A673 (cell line): Measurements from ENCODE around the gene FRMPD4.

Experiments
- EZH2 ChIP-seq: fragments of 200-600 bp; sonication (generic); IDR thresholded peaks from 2 replicates; pipeline ENCODE4 v1.6.1; 2017; ENCODE audit warnings: borderline replicate concordance, low read depth, mild to moderate bottlenecking, mixed read lengths, antibody characterized with exemption, low read length; ENCODE audit not compliant: poor library complexity, severe bottlenecking
- TF ChIP-seq, protein P1 (sequence below): fragments of 300-800, 200-600 bp; sonication (generic); conservative IDR thresholded peaks from 2 replicates; pipeline ENCODE4 v1.5.1; 2017; ENCODE audit warnings: low read depth, mild to moderate bottlenecking, antibody characterized with exemption, low read length, moderate library complexity, mixed read lengths

DNA sequence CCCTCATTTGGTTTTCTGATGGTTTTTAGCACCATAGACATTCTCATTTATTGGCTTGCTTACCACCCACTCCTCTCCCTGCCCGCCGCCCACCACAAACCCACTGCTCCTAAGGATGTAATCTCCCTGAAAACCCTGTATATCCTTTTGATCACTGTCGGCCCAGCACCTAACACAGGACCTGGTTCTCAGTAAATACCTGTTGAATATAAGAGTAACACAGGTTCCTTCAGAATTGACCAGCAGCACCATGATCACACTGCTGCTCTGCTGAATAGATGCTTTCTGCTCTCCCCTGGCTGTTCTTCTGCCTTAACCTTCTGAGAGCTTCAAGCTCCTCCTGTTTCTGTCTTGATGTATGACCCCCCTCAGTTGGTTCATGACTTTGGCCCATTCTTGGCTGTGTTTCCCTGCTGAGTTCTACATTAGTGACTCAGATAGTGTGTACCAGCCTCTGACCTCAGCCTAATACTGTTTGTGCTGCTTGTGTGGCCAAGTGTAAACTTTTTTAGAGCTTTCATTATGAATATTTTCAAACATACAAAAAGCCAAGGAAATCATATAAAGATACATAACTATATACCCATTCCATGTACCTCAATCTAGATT is 265.3 kb downstream of the FRMPD4 start:
- TF ChIP-seq, protein P1, sequence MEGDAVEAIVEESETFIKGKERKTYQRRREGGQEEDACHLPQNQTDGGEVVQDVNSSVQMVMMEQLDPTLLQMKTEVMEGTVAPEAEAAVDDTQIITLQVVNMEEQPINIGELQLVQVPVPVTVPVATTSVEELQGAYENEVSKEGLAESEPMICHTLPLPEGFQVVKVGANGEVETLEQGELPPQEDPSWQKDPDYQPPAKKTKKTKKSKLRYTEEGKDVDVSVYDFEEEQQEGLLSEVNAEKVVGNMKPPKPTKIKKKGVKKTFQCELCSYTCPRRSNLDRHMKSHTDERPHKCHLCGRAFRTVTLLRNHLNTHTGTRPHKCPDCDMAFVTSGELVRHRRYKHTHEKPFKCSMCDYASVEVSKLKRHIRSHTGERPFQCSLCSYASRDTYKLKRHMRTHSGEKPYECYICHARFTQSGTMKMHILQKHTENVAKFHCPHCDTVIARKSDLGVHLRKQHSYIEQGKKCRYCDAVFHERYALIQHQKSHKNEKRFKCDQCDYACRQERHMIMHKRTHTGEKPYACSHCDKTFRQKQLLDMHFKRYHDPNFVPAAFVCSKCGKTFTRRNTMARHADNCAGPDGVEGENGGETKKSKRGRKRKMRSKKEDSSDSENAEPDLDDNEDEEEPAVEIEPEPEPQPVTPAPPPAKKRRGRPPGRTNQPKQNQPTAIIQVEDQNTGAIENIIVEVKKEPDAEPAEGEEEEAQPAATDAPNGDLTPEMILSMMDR = no peak
- TF ChIP-seq EZH2 = no peak
